ENCODE data around the gene SIRPA. TPM values are rescaled to one million over a fixed set of nuclear protein-coding genes. Genes with fewer than 3 reads are reported as not detected.
A peak's percentile ranks its signal among the peaks of the same experiment; 100 is the strongest.

Gene SIRPA
- total and polyA plus RNA-seq, 11 donors: 8.6 to 73.5 (median 28.5) TPM

- WGBS, 4 donors: 81 to 91% (median 86%) methylated on average over 5 of the region's 5 CpGs
- Histone ChIP-seq H3K36me3 (peaks cover 0 to 69% (median 0%) of the 10 kb centered on the region in 9 donors), H3K4me3 (no peak overlapping the region), H3K27me3 (no peaks in the 10 kb centered on the region), H3K4me1 (peaks cover 0 to 52% (median 24%) of the 10 kb centered on the region in 12 donors), H3K27ac (no peak overlapping the region), H3K9me3 (no peaks in the 10 kb centered on the region)
- TF ChIP-seq POLR2A (IDR thresholded peaks at IDR 0.05) (no peak), CTCF (IDR thresholded peaks at IDR 0.05) (no peak)
- ATAC-seq (no peak), DNase-seq (no peak)
- intact Hi-C loops (cut with DNase I): no loop called here
Observed at GRCh38 chr20:1931830-1932229, 36.6 kb downstream of the SIRPA start.

GRCh38 chr20:1932971-1933370 lies 37.8 kb downstream of the SIRPA start:
- ATAC-seq: no peak
- H3K36me3 ChIP-seq: peaks cover 0 to 67% (median 0%) of the 10 kb centered on the region in 9 donors
- no peaks in the 10 kb centered on the region for H3K27me3 ChIP-seq
- peak overlapping the region in 8 of 12 donors; percentile 12 to 79 (median 60) for H3K27ac ChIP-seq
- no peak overlapping the region for H3K4me3 ChIP-seq
- peaks cover 0 to 52% (median 20%) of the 10 kb centered on the region in 12 donors for H3K4me1 ChIP-seq
- 49 to 66% (median 56%) methylated on average over 2 of the region's 2 CpGs for WGBS, 4 donors
- intact Hi-C loops (cut with DNase I): no loop called here
- TF ChIP-seq CTCF (IDR thresholded peaks at IDR 0.05) (no peak), POLR2A (IDR thresholded peaks at IDR 0.05) (no peak)
- DNase-seq: no peak
- H3K9me3 ChIP-seq: no peaks in the 10 kb centered on the region

- WGBS, 4 donors: 23 to 36% (median 29%) methylated on average over 9 of the region's 9 CpGs
Observed at GRCh38 chr20:1933465-1933870, 38.3 kb downstream of the SIRPA start.

GRCh38 chr20:1934156-1934555 lies 38.9 kb downstream of the SIRPA start:
- Histone ChIP-seq H3K27ac (peak overlapping the region in 11 of 12 donors; percentile 25 to 79 (median 55)), H3K36me3 (peaks cover 0 to 69% (median 5%) of the 10 kb centered on the region in 9 donors), H3K4me3 (no peak overlapping the region), H3K27me3 (no peaks in the 10 kb centered on the region), H3K9me3 (no peaks in the 10 kb centered on the region), H3K4me1 (peaks cover 0 to 41% (median 21%) of the 10 kb centered on the region in 12 donors)
- ATAC-seq: peak in 1 of 4 donors; percentile 51
- 30 to 39% (median 35%) methylated on average over 1 of the region's 1 CpG for WGBS, 4 donors
- no peak for TF ChIP-seq POLR2A (IDR thresholded peaks at IDR 0.05)
- TF ChIP-seq CTCF (IDR thresholded peaks at IDR 0.05): no peak
- intact Hi-C loops (cut with DNase I): loop anchor here in 1 of 10 donors (2.0 kb wide), 1 partner anchor 33 kb away; no protein-coding TSS in a partner anchor
- DNase-seq: no peak

More at GRCh38 chr20:1933465-1933870, 38.3 kb downstream of the SIRPA start:
- ATAC-seq: peak; percentile 54 to 79 (median 73)
- Histone ChIP-seq H3K36me3 (peaks cover 0 to 67% (median 4%) of the 10 kb centered on the region in 9 donors), H3K27me3 (no peaks in the 10 kb centered on the region), H3K27ac (peak overlapping the region in 11 of 12 donors; percentile 12 to 79 (median 55)), H3K4me3 (no peak overlapping the region), H3K4me1 (peaks cover 0 to 48% (median 20%) of the 10 kb centered on the region in 12 donors), H3K9me3 (no peaks in the 10 kb centered on the region)
- DNase-seq: peak in 4 of 5 donors; percentile 70 to 86 (median 80)
- intact Hi-C loops (cut with DNase I): no loop called here
- TF ChIP-seq POLR2A (IDR thresholded peaks at IDR 0.05) (no peak), CTCF (IDR thresholded peaks at IDR 0.05) (no peak)
